GM18511 (cell line): ENCODE results near the gene DISC1.
"Not testable (repeated sequence)": the region's sequence is repeated elsewhere in the genome, so short reads cannot be mapped to it uniquely, and the experiment has no call there.

Source experiments
- ATAC-seq: cut with Tn5 transposase; IDR thresholded peaks from one replicate; pipeline ENCODE4 v1.9.1; 2021; ENCODE audit warnings: mild to moderate bottlenecking, moderate library complexity; ENCODE audit not compliant: unreplicated experiment

The DISC1 gene

DNA sequence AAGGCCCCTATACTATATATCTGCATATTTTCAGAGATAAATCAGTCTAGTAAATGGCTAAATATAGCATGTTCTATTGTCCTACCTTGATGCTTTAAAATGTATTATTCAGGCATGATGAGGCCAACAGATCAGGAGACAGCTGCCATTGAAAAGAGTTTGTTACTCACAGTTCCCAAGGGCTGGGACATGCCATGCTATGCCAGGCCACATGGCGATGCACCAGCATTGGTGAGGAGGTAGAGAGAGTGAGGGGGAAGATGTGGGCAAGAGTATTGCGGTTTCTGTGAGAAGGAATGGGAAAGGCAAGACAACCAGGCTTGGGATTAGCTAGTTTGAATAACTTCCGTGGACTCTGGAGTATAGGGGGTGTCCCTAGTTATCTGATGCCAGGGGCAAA lies 316.5 kb downstream of the DISC1 start:
- ATAC-seq = no peak

DNA sequence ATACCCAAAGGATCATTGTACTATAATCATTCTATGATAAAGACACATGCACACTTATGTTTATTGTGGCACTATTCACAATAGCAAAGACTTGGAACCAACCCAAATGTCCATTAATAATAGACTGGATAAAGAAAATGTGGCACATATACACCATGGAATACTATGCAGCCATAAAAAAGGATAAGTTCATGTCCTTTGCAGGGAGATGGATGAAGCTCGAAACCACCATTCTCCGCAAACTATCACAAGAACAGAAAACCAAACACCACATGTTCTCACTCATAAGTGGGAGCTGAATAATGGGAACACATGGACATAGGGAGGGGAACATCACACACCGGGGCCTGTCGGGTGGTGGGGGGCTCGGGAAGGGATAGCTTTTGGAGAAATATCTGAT lies 321.5 kb downstream of the DISC1 start:
- not testable (repeated sequence) for ATAC-seq

DNA sequence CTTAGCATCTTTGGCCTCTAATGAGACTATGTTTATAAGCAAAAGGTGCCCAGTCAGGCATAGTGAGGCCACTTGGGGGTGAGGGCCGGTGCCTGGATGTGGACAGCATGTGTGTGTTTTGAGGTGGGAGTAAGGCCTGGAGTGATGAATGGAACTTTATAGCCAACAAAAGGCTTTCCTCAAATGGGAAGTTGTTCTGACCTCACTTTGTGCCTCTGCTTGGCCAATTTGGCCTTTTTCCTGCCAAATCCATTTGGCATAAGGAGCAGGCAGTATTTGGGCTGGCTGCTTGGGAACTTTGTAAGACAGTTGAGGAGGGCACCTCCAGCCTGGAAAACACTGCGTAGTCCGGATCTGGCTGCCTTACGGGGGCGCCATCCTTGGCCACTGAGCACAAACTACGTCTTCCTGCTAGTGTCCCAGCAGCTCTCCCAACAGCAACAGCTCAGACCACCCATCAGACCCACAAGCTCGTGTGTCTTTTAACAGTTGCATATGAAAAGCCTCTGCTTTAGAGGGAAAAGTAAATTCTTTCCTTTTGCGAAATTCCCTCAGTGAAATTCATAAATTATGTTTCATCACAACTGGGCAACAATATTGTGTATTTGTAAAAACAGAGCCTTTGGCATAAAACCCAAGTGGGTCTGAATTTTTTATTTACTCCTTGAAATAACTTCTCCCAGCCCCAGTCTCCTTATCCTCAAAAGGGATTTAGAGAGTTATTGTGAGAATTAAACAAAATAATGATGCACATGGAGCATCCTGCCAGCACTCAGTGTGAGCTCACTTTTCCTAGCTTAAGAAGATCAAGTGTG lies 322.9 kb downstream of the DISC1 start:
- ATAC-seq = no peak

DNA sequence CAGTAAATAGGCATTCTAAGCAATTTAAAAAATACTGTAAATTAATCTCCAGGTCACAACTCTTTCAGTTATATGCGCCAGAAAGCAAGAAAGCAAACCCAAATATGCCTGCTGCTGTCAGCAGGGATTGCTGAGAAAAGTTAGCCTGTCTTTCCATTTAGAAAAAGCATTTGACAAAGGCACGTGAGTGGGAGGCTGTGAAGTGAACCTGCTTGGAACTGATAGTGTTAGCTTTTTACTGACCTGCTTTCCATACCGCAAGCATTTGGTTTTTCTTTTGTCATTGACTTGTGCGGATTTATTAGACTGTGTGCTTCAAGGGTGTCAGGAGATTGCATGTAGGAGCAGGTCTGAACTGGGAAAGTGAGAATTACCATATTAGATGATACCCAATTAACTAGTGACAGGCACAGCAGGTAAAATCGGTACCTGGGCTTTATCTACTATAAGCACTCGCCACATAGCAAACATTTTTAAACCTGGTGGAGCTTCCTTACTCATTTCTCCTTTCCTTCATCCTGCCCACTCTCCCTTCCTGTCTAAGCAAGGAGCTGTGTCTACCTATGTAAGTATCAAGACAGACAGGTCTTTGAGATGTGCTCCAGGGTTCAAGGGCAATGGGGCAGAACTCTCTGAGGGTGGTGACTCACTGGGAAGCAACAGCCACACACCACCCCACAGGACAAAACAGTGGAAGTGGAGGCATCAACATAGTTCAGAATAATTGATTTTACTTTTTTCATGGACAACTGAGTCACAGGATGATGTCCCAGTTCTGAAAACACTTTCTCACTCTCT lies 323.9 kb downstream of the DISC1 start:
- no peak for ATAC-seq

DNA sequence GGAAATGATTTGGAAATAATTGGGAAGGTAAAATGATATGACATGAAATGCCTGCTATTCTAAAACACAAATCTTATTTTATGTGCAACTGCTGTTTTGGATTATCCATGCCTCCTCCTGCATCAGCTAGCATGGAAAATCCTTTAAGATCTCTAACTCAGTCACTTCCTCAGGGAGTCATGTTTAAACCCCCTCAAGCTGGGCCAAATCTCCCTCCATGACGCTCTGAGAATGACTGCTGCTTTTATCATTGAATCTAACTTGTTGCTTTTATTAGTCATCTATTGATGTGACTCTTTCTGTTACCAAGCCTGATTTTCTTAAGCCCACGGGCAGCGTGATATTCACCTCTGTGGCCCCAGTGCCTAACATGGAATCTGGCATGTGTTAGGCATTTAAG lies 324.8 kb downstream of the DISC1 start:
- ATAC-seq = no peak

DNA sequence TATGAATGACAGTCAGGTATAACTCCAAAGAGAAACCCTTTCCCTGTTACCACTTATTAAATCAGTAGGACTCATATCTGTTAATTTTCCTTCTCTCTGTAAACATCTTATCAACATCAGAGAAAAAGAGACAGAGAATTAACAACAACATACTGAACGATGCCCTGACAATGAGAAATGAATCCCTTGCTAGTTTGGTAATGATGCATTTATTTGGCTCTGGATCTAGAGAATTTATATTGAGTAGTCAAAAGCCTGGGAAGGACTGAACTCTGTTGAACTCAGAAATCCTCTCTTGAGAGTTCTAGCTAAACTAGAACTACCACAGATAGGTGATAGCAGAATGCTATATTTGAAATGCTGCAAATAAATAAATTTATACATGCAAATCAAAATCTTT lies 325.6 kb downstream of the DISC1 start:
- ATAC-seq = no peak

DNA sequence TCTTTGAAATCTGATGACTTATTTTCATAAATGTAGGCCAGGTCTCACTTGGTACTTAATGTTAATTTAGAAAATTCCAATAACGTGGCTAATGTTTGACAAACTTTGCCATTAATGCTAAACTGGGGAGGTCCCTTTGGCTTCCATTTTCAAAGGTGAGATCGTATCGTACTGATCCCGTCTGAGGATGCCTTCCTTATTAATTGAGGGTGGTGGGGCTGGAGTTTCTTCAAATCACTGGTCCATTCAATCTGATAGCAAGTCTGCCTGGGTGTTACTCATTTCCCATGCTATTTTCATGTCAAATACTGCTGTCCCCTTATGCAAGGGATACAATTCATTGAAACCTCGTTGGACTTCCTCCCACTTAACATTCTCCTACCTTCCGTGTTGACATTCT lies 327.1 kb downstream of the DISC1 start:
- ATAC-seq = no peak

DNA sequence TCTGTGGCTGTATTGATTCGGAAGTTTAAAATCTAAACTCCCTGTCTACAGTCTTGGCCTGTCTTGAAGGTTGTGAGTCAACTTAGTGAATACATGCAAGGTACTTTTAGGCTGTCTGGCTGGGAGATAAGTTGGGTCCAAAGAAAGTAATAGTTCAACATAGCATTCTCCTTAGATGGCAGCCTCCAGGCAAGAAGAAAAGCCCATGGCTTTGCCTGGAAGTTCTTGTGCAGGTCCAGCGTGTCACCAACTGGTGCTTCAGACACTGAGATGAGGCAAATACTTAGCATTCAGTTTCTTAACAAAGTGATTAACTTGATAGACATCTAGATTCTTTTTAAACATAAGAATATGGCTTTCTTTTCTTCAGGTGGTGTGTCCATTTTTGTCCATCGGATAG lies 328.2 kb downstream of the DISC1 start:
- ATAC-seq = no peak

DNA sequence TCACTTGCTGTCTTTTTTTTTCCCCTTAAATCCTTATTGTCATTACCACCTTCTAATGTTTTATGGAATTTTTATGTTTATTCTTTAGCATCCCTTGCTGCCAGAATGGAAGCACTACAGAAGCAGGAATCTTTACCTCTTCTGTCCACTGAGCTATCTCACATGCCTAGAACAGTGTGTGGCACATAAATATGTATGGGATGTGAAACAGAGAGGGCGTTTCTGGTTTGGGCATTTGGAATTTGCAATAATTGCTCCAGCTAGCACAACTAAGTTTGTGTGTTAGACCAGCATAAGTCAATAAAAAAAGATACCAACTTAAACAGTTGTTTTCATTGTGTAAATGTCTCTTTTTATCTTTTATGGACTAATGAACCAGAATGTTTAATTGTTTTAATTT lies 330.8 kb downstream of the DISC1 start:
- ATAC-seq = no peak

DNA sequence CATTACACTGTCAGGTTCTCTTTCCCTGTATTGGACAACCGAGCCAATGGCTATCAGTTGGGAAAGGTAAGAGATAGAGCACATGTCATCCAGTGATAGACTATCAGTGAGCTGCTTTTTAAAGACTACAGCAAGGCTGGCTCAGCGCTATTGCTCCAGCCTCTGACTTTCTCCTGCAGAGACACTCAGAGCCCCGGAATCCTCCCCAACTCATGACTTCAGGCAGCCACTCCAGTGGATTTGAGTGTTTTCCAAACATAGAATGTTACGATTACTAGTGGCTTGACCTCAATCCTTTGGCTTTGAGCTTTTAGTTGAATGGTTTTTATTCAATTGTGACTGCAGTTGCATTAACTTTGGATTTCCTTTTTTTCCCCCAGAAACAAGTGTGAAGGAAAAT lies 331.9 kb downstream of the DISC1 start:
- no peak for ATAC-seq

DNA sequence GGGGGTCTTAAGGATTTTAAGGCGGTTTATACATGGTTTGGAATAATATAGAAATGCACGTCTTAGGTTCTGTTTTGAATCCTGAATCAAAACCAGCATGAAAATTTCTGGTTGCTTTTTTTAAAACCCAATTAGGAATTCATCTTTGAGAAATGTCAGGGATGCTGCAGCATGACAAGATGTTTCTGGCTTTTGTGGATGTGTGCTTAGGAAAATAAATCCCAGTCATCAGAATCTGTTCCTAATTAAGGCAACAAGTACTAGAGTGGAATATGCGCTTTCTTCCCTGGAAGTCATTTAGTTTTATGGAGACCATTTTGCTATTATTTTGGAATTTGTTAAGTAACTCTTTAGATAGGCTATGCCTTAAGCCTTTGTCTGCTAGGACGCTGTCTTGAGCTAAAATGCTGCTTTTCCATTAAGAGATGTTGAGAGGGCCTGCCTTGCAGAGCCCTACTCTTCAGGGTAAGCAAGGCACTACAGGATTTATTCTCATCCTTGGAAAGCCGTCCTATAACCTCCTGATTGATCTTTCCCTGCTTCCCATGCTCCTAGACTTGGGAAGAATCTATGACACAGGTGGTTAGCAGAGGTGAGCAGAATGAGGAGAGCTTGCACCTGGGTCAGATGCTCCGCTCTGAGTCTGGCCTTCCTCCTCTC lies 332.8 kb downstream of the DISC1 start:
- no peak for ATAC-seq

DNA sequence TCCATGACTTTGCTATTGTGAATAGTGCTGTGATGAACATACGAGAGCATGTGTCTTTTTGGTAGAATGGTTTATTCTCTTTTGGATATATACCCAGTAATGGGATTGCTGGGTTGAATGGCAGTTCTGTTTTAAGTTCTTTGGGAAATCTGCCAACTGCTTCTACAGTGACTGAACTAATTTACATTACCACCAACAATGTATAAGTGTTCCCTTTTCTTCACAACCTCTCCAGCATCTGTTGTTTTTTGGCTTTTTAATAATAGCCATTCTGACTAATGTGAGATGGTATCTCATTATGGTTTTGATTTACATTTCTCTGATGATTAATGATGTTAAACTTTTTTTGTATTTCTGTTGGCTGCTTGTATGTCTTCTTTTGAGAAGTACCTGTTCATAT lies 335.2 kb downstream of the DISC1 start:
- ATAC-seq = not testable (repeated sequence)

DNA sequence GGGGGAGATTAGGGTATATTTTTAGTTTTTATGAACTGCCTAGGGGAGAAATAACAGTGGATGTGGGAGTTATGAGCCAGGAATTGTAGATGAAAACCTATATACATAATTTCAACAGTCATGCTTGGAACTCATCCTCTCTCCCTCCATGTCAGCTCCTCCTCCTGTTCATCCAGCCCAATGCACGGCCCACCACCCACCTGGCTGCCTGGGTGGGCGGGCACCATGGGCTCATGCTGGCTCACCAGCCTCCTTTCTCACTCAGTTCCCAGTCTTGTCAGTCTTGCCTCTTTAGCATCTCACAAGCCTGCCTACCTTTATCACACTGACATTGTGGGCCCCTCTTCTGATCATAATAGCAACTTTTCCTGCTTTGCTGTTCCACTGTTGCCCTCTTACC lies 336.0 kb downstream of the DISC1 start:
- ATAC-seq = no peak

DNA sequence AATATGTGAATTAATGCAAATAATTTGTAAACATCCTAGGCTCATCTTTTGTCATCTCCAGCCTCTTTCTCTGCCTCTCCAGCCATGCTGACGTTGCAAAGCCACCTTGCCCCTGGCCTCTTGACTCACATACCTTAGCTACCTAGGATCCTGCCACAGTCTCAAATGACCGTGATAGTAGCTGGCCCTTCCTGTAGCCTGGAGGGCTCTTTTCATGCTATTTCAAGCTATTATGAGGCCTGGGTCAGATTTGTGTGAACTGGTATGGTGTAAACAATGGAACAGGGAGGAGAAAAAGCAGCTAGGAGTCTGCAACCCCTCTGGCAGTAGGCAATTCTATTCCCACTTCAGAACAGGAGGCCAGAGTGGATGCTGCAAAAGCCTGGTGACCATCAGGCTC lies 337.7 kb downstream of the DISC1 start:
- no peak for ATAC-seq

DNA sequence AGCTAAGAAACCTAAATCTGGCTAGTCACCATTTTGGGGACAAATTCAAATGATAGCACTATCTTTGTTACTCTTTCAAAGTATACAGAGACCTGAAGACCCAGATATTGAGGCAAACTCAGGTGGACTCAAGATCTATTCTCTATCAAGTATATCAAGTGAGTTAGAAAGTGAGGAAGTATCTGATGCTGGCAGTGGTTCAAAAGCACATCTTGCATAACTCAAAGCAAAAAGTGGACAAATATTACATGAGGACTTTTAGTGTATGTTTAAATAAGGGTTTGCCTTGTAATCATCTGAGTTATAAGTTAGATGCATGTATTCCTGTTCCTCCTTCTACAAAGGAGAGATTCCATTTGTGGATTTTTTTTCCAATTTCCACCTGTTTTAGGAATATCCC lies 338.4 kb downstream of the DISC1 start:
- no peak for ATAC-seq

DNA sequence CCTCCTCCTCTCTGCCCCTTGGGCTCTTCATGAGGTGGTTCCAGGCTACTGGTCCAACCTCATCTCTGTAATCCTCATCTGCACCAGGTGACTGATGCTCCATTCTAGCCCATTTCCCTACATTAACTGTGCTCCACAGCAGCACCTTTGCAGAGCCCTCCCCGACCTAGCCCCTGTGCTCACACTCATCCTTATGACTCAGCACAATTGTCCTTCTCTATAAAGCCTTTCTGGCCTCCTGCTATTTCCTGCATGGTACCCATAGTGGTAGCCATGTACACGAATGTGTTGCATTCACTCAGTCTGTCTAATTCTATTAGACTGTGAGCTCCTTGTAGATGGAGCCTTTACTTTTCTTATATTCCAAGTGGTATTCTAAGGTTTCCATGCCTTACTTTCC lies 339.0 kb downstream of the DISC1 start:
- ATAC-seq = no peak

DNA sequence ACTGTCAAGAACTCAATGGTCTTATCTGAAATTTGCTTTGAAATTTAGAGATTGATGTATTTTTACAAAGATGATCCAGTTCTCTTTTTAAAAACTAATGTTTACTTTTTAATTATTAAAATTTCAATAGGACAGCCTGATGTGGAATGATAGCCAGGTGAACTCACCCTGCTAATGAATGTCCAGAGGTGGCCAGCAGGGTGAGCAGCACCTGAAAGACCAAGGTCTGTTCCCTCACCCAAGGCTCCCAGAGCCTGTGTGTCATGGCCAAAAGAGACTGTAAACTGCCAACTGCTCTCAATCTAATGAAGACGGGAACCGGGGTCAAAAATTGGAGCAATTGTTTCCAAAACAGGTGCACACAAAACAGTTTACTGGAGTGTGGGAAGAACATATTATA lies 340.4 kb downstream of the DISC1 start:
- no peak for ATAC-seq

DNA sequence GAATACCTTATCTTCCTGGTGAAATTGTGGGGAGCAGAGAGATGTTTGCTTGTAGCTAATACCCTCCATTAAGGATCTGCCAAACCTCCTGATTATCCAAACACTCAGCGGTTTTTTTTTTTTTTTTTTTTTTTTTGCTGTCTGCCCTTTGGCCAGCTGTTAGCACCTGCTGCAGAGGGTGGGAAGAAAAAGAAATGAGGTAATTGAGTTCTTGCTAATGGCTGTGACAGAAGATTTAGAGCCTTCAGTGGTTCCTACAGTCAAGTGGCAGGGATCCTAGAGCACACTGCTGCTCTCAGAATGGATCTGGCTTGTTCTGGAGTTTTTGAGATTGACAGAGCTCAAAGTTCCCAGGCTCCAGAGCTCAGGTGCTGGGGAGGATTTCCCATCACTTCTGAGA lies 342.5 kb downstream of the DISC1 start:
- no peak for ATAC-seq

DNA sequence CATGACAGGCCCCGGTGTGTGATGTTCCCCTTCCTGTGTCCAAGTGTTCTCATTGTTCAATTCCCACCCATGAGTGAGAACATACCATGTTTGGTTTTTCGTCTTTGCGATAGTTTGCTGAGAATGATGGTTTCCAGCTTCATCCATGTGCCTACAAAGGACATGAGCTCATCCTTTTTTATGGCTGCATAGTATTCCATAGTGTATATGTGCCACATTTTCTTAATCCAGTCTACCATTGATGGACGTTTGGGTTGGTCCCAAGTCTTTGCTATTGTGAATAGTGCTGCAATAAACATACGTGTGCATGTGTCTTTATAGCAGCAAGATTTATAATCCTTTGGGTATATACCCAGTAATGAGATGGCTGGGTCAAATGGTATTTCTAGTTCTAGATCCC lies 343.2 kb downstream of the DISC1 start:
- not testable (repeated sequence) for ATAC-seq

DNA sequence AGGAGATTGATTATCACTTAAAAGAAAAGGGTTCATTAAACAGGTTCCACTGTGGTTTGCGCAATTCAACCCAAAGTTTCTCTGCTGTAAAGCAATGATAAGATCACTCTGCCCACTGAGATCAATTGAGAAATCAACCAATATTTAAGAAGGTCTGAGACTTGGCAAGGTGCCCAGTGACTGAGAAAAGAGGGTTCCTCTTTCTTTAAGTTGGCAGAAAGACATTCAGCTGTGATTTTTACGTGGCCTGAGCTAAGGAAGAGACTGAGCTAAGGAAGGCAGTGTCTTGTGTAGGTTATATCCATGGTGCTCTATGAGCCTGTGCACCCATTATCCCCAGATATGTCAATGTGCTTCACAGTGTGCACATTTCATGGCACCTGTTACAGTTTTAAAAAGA lies 344.1 kb downstream of the DISC1 start:
- no peak for ATAC-seq

DNA sequence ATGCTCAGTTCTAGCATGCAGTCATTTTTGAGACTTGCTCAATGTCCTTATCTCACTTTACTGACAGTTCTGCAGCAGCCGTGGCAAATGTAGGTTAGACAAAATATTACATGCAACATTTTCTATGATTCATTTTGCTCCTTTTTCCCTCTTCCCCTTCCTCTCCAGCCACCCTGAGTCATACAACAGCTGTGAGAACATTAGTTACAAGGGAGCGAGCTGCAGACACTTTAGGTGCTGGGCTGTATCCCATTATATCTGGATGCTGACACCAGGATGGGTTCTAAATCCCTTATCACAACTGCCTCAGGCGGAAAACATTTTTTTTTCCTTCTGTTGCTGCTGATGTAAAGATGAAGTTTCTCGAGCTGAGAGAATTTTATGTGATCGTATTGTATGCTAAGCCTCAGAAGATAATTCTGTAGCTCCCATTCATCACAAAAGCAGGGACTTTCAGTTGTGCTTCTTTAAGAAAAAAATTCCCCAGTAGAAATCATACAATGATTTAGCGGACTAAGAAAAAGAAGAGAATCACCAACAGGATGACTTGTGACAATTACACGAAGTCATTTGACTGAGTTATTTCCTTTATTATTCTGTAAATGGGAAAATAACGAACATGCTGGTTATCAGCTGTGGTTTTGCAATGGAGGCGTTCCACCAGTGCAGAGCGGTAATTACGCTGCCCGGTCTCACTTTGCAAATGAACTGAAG lies 345.0 kb downstream of the DISC1 start:
- ATAC-seq = no peak
